GM23248 (cell line): Measurements from ENCODE around the gene CLOCK. TPM values are rescaled to one million over a fixed set of nuclear protein-coding genes. Genes with fewer than 3 reads are reported as not detected.

Source experiments
- DNase-seq: peaks from one replicate; pipeline ENCODE4 v3.0.0-alpha.2; 2015
- H2AFZ ChIP-seq: fragments of 200-600 bp; sonication (generic); 2 replicates; pipeline ENCODE4 v1.6.1; 2016; ENCODE audit warnings: antibody characterized with exemption
- H3F3A ChIP-seq: fragments of 200-600 bp; sonication (generic); 2 replicates; pipeline ENCODE4 v1.6.1; 2016; ENCODE audit warnings: mild to moderate bottlenecking, antibody characterized with exemption, mixed run types; ENCODE audit not compliant: insufficient read depth
- H3K27ac ChIP-seq: fragments of 200-600 bp; sonication (generic); 2 replicates; pipeline ENCODE4 v1.5.1; 2016; ENCODE audit warnings: mild to moderate bottlenecking
- H3K27me3 ChIP-seq: fragments of 200-600 bp; sonication (generic); replicated peaks from 2 replicates; pipeline ENCODE4 v1.6.1; 2016; ENCODE audit warnings: mild to moderate bottlenecking; ENCODE audit not compliant: insufficient read depth
- H3K36me3 ChIP-seq: fragments of 200-600 bp; sonication (generic); 2 replicates; pipeline ENCODE4 v1.6.1; 2016; ENCODE audit warnings: low read depth, mild to moderate bottlenecking
- H3K4me1 ChIP-seq: fragments of 200-600 bp; sonication (generic); 2 replicates; pipeline ENCODE4 v1.6.1; 2016; ENCODE audit warnings: mild to moderate bottlenecking; ENCODE audit not compliant: insufficient read depth
- H3K4me2 ChIP-seq: fragments of 200-600 bp; sonication (generic); one replicate; pipeline ENCODE4 v1.6.1; 2016; ENCODE audit warnings: mild to moderate bottlenecking; ENCODE audit not compliant: unreplicated experiment
- H3K4me3 ChIP-seq: fragments of 200-600 bp; sonication (generic); 2 replicates; pipeline ENCODE4 v1.5.1; 2016; ENCODE audit warnings: mild to moderate bottlenecking
- H3K79me2 ChIP-seq: fragments of 200-600 bp; sonication (generic); 2 replicates; pipeline ENCODE4 v1.6.1; 2016; ENCODE audit warnings: mild to moderate bottlenecking; ENCODE audit not compliant: insufficient read depth
- H3K9ac ChIP-seq: fragments of 200-600 bp; sonication (generic); 2 replicates; pipeline ENCODE4 v1.6.1; 2016; ENCODE audit warnings: mild to moderate bottlenecking
- H3K9me2 ChIP-seq: fragments of 200-600 bp; sonication (generic); 2 replicates; pipeline ENCODE4 v1.6.1; 2016; ENCODE audit warnings: mixed run types, mild to moderate bottlenecking, moderate library complexity; ENCODE audit not compliant: insufficient read depth
- H3K9me3 ChIP-seq: fragments of 200-600 bp; sonication (generic); one replicate; pipeline ENCODE4 v1.6.1; 2017; ENCODE audit warnings: low read depth
- H4K20me1 ChIP-seq: fragments of 200-600 bp; sonication (generic); 2 replicates; pipeline ENCODE4 v1.6.0; 2016; ENCODE audit not compliant: insufficient read depth
- EZH2 ChIP-seq: fragments of 200-600 bp; sonication (generic); IDR thresholded peaks from 2 replicates; pipeline ENCODE4 v1.6.1; 2018; ENCODE audit warnings: antibody characterized with exemption, mild to moderate bottlenecking; ENCODE audit not compliant: insufficient read depth, poor library complexity, severe bottlenecking
- EZH2phosphoT487 ChIP-seq: fragments of 200-600 bp; sonication (generic); IDR thresholded peaks from 2 replicates; pipeline ENCODE4 v1.6.1; 2018; ENCODE audit warnings: antibody characterized with exemption, moderate library complexity, mild to moderate bottlenecking, low read depth; ENCODE audit not compliant: insufficient read depth
- WGBS, 2 experiments: methylation state at CpG; one replicate each; pipeline ENCODE4 v1.1.6; 2015 to 2017; ENCODE audit warnings: low lambda C conversion rate in 2 of 2, low coverage in 1 of 2; ENCODE audit errors: missing lambda C conversion rate in 2 of 2; 5-methylcytosine and 5-hydroxymethylcytosine counted together
- in situ Hi-C: fragments of 300-500 bp; cut with MboI; formaldehyde crosslinking; loops from 2 replicates; pipeline ENCODE4 v1.15.0; 2020
- polyA plus RNA-seq: library from polyadenylated mRNA; unstranded; fragments of >200 nt; fragmentation: Nextera tagmentation; extraction: Ambion mirVana; gene quantifications from 2 replicates; pipeline ENCODE4 v1.2.1, GENCODE V29; 2016
- total RNA-seq: library from RNA; depleted of rRNA; stranded (reverse); fragments of >200 nt; shearing (Covaris generic); gene quantifications from 2 replicates; pipeline ENCODE4 v1.2.3, GENCODE V29; 2014

The CLOCK gene
- total and polyA plus RNA-seq, 2 experiments from 2014 or later = 16.5 to 28.0 TPM

DNA sequence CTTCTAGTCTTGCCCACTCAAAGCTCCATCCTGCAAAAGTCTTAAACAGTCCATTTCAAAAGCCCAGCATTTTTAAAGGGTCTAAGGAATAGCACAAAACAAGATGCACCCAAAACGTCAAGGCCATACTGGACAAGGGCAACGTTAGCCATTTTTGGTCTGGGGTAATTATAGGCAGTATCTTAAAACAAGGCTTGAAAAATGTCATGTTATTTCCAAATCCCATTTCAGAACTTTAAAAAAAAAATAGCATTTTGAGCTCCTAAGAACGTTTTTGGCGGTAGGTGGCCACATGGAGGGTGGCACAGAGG is 151.5 kb downstream of the CLOCK start:
- Histone ChIP-seq H3K9me2 (no peaks in the 10 kb centered on the region), H3K9me3 (no peaks in the 10 kb centered on the region), H3K4me1 (peaks cover 15% of the 10 kb centered on the region), H3K27me3 (no peaks in the 10 kb centered on the region), H3K79me2 (peaks cover 42% of the 10 kb centered on the region), H2AFZ (peak overlapping the region; percentile 84), H3K4me3 (peak overlapping the region; percentile 89), H3F3A (peaks cover 53% of the 10 kb centered on the region), H3K27ac (peak overlapping the region; percentile 84), H3K36me3 (peaks cover 5% of the 10 kb centered on the region; the same call in 1 of the 2 replicates), H4K20me1 (peaks cover 15% of the 10 kb centered on the region), H3K9ac (peak overlapping the region; percentile 98), H3K4me2 (peak overlapping the region; percentile 87)
- DNase-seq = no peak
- no peak for TF ChIP-seq EZH2phosphoT487
- TF ChIP-seq EZH2 = no peak
- in situ Hi-C loops = no loop called here
- WGBS, 2 experiments = 1 to 3% methylated on average over 4 of the region's 4 CpGs

DNA sequence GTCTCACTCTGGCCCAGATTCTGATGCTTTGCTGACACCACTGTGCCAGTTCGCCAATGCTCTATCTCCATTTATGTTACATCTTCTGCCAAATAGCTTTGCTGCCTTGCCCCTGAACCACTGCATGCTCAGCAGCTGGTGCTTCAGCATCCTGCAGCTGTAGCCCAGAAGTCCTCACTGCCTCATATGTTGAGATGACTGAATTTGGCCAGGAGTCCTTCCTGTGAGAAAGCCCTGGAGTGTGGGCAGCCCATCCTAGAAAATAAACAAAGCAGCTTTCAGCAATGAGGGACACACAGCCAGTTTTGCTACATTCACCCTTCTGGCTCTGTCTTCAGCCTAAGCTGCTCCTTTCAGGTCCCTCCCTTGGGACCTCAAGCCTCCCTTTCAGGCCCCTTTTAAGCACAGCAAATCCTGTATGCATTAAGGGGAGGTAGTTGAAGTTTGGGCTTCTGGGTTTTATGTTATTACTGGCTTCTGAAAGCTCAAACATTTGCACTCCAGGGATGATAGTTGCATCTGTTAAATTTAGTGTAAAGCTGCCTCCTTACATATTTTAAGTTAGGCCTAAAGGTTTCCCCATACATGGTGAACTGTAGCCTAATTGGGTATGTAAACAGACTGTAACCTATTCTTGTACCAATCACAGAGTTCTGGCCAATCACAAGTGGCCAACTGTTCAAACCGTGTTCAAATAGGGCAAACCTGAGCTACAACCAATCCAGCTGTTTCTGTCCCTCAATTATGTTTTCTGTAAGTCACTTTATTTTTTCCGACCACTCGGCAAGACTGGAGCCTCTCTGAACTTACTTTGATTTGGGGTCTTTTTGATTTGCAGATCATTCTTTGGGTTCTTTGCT is 153.0 kb downstream of the CLOCK start:
- Histone ChIP-seq H3K36me3 (peaks cover 5% of the 10 kb centered on the region; the same call in 1 of the 2 replicates), H3K9me2 (no peaks in the 10 kb centered on the region), H3K27ac (peak overlapping the region; percentile 44), H3K9ac (peak overlapping the region; percentile 18), H3K4me3 (no peak overlapping the region), H4K20me1 (peaks cover 6% of the 10 kb centered on the region; the same call in 1 of the 2 replicates), H3K9me3 (no peaks in the 10 kb centered on the region), H2AFZ (no peak overlapping the region), H3K4me1 (peaks cover 4% of the 10 kb centered on the region; the same call in 1 of the 2 replicates), H3K4me2 (no peak overlapping the region), H3K27me3 (no peaks in the 10 kb centered on the region), H3K79me2 (peaks cover 29% of the 10 kb centered on the region), H3F3A (peaks cover 43% of the 10 kb centered on the region)
- TF ChIP-seq EZH2phosphoT487 = no peak
- no peak for TF ChIP-seq EZH2
- in situ Hi-C loops = no loop called here
- WGBS, 2 experiments = 88 to 91% methylated on average over 4 of the region's 4 CpGs
- peak; percentile 69 for DNase-seq

DNA sequence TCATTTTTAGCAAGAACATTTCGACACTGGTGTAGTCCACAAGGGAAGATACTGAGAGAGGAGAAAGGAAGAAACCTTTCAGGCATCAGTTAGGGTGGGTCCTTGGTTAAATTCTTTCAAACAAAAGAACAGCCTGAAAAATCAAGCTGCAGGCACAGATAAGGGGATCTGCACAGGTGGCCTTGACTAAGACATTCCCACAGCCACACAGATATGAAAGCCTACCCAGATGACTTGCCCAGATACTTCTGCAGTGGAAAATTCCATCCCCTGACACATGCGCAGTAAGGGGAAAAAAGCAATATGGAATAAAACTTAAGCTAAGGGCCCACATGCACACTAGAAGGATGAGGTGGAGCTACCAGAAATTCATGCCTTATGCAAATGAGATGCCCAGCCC is 159.9 kb downstream of the CLOCK start:
- in situ Hi-C loops = no loop called here
- H4K20me1 ChIP-seq = no peaks in the 10 kb centered on the region
- H3K9ac ChIP-seq = no peak overlapping the region
- no peaks in the 10 kb centered on the region for H3K9me2 ChIP-seq
- no peak overlapping the region for H2AFZ ChIP-seq
- H3K27ac ChIP-seq = no peak overlapping the region
- H3K9me3 ChIP-seq = no peaks in the 10 kb centered on the region
- 0 out of 2 replicates have a peak, but pooled peaks cover 3% of the 10 kb centered on the region for H3F3A ChIP-seq
- no peaks in the 10 kb centered on the region for H3K4me1 ChIP-seq
- H3K4me2 ChIP-seq = no peak overlapping the region
- DNase-seq = no peak
- no peaks in the 10 kb centered on the region for H3K36me3 ChIP-seq
- no peak for TF ChIP-seq EZH2phosphoT487
- no peak for TF ChIP-seq EZH2
- H3K4me3 ChIP-seq = no peak overlapping the region
- WGBS, 2 experiments = 92 to 100% methylated on average over 2 of the region's 2 CpGs
- no peaks in the 10 kb centered on the region for H3K79me2 ChIP-seq
- H3K27me3 ChIP-seq = no peaks in the 10 kb centered on the region

GRCh38 chr4:55386073-55386472 is 160.6 kb downstream of the CLOCK start:
- Histone ChIP-seq H3K4me3 (no peak overlapping the region), H3K9me2 (no peaks in the 10 kb centered on the region), H3K9me3 (no peaks in the 10 kb centered on the region), H2AFZ (no peak overlapping the region), H3K4me2 (no peak overlapping the region), H3K79me2 (no peaks in the 10 kb centered on the region), H3K27me3 (no peaks in the 10 kb centered on the region), H3K27ac (no peak overlapping the region), H3K9ac (no peak overlapping the region), H3K4me1 (no peaks in the 10 kb centered on the region), H3F3A (0 out of 2 replicates have a peak, but pooled peaks cover 3% of the 10 kb centered on the region), H3K36me3 (no peaks in the 10 kb centered on the region), H4K20me1 (no peaks in the 10 kb centered on the region)
- TF ChIP-seq EZH2 (no peak), EZH2phosphoT487 (no peak)
- in situ Hi-C loops = no loop called here
- DNase-seq = peak; percentile 42
